NCI-H524 treated with DMSO at 0.1 percent for 48 hours (cell line): ENCODE results near the gene ANKRD35.
"Not testable (repeated sequence)": the region's sequence is repeated elsewhere in the genome, so short reads cannot be mapped to it uniquely, and the experiment has no call there.

Experiments used
- DNase-seq: peaks from one replicate; lab custom pipeline; 2025; lab: John Stamatoyannopoulos, UW

Gene ANKRD35

GRCh38 chr1:145857170-145857569 is 28.5 kb downstream of the ANKRD35 start:
- DNase-seq = no peak

DNA sequence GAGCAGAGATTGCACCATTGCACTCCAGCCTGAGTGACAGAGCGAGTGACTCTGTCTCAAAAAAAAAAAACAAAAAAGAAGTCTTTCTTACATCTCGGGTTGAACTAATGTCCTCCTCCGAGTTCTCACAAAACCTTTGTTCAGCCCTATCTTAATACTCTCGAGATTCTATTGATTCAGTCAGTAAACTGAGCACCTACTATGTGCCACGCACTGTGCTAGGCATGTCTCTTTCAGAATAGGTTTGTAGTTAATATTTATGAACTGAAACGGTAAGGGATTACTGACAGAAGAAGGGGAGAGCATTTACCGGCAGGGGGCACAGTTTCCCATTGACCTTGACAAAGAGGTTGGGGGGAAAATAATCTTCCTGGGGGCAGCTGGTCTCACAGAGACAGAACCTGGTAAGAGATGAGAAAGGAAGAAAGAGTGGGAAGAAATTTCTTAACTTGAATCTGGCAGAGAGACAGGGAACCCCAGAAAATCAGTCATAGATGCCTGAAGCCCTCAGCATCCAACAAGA is 30.2 kb downstream of the ANKRD35 start:
- no peak for DNase-seq

DNA sequence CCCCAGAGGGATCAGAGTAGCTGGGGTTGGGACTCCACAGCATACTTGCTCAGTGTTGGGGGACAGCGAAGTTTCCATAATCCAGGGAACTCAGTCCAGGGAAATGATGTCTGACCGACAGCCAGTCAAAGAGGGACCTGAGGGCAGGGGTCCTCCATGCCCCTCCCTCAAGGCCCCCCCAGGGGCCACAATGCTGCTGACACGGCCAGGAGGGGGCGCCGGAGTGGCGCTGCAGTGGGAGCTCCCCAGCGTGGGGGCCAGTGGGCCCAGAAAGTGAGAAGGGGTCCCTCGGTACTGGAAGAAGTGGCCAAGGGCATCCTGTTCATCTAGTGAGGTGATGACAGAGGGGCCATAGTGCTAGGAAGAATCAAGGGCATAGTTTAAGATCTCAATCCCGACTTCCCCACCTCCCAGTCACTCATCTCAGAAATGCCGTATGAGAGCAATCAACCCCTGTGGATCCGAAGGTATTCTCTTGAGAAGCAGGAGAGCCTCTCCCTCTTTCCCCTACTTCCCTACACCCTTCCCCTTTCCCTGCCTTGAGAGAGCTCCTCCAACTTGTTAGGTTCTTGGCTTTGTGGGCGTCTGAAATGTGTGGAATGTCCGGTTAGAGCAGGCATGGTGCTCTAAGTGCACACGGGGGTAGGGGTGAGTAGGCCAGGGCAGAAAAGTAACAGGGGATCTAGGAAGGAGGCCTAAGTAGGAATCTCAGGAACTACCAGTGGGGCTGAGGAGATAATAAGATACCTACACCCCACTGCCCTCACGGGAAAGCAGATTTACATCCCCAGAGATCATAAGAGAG is 36.1 kb downstream of the ANKRD35 start:
- DNase-seq = no peak

- no peak for DNase-seq
These were observed 37.8 kb downstream of the ANKRD35 start for GRCh38 chr1:145847827-145848226.

- DNase-seq = no peak
These were observed 39.5 kb downstream of the ANKRD35 start for GRCh38 chr1:145846201-145846612.

DNA sequence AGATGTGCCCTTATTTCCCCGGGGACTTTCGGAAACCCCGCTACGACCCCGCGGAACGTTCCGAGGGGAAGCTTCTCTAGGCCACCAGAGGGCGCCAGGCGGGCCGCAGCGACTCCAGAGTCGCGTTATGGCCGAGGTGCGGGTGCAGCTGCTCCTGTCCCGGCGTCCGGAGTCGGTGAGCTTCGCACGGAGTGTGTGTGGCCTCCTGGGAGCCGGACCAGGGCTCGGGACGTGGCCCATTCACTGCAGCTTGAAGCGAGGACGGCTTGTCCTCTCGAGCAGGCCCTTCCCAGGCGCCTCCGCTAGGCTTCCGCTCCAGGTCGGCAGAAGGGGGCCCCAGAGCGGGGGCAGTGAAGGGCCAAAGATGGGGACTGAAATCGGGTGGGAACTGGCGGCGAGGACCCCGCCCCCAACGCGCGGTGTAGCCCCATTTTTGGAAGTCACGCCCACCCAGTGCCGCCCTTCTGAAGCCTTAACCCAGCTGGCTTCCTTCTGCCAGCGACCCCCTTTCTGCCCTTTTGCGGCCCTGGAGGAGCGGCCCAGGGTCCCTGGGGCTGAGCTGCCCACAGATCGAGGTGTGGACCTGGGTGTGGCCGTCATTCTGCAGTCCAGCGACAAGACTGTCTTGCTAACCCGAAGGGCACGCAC is 40.0 kb downstream of the ANKRD35 start, which contains the start of gene NUDT17:
Gene NUDT17 (plus strand): TSS at position 117 of the 648 bp plus-strand sequence. CDS start 11 bp downstream, at position 128.
- DNase-seq = no peak

DNA sequence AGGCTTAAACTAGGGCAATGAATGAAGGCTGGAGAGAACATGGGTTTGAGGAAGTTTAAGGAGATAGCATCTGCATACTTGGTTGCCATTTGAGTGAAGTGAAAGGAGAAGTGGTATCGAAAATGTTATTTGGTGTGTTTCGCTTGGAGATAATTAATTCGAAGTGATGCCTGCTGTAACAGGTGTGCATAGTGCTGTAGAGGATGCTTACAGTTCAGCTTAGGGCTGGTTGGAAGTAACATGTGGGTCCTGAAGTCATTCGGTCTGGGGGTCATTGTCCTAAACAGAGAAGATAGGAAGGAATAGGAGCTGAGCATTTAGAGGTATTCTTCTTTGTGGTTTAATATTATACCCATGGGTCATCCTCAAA is 40.5 kb downstream of the ANKRD35 start:
- peak; percentile 0 for DNase-seq

DNA sequence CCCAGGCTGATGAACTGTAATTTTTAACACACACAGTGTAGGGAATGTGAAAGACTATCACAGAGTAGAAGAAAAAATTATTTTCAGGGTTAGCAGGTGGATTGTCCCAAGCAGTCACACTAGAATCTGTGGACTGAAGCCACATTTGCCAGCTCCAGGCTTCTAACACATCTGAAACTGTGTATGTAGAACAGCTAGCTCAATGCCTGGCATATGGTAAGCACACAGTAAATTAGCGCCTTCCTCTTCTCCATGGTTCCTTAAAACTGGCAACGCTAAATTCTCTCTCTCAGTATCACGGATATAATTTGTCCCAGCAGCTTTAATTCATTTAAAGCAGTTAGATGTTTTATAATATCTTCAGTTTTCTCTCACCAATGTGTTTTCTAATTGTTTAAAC is 42.6 kb downstream of the ANKRD35 start:
- no peak for DNase-seq

- DNase-seq = no peak
These were observed 48.0 kb downstream of the ANKRD35 start for GRCh38 chr1:145837656-145838055.

DNA sequence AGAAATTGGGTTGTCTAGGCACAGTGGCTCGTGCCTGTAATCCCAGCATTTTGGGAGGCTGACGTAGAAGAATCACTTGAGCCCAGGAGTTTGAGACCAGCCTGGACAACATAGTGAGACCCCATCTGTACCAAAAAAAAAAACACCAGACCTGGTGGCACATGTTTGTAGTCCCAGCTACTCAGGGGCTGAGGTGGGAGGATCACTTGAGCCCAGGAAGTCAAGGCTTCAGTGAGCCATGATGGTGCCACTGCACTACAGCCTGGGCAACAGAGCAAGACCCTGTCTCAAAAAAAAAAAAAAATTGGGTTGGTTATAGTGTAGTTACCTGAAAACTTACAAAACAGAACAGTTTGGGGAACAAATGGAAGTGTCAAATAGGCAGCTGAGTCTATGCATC is 54.9 kb downstream of the ANKRD35 start:
- not testable (repeated sequence) for DNase-seq

DNA sequence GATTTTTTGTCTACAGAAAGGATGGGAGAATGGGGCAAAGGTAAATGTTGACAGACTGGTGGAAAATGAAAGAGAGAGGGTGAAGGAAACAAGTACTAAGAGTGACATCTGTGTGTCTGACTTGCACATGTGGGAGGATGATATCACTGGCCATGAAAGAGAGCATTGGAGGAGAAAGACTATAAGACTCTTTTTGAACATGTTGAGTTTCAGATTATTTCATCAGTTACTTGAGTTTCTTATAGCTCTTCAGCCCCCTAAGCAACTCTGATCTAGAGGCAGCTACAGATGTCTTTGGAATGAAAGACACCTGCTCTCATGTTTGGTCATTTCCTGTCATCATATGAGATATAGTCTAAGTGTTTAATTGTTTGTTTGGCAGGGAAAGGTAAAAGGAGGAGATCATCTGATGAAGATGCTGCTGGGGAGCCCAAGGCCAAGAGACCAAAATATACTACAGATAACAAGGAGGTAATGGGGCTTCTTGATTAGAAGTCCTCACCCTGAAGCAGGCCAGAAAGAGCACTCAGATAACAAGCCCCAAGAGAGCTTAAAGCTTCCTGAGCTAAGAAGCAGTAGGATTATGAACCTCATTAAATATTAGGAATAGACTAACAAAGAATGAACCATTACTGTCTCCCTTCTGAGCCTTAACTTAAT is 57.2 kb downstream of the ANKRD35 start:
- DNase-seq = no peak

DNA sequence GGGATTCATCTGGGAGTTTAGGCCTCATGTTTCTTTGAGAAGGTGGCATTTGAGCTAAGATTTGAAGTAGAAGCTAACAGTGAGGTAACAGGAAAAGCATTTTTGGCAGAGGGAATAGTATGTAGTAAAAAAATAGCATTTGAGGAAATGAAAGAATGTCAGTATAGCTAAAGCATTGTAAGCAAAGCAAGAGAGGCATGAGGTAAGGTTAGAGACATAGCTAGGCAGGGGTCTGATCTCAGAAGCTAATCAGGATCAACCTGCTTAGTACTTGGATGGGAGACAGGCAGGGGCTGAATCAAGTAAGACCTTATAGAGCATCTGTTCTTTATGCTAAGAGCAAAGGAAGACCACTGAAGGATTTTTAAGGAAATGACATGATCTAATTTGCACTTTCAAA is 57.7 kb downstream of the ANKRD35 start:
- no peak for DNase-seq

DNA sequence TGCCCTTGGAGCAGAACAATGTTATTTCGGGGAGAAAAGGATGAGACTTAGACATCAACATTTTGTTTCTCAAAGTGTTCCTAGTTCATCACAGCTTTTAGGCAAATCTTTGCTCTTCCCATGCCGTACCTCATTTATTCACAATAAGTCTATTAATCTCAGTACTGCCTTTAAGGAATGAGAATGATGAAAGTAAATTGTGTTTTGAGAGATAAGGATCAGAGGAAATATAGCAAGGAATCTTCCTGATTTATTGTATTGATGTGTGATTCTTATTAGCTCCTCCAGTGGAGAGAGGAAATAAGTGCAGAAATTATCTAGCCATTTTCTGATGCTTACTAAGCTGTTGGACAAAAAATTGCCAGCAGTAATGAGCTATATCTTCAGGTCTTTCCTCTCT is 59.6 kb downstream of the ANKRD35 start:
- DNase-seq = no peak

DNA sequence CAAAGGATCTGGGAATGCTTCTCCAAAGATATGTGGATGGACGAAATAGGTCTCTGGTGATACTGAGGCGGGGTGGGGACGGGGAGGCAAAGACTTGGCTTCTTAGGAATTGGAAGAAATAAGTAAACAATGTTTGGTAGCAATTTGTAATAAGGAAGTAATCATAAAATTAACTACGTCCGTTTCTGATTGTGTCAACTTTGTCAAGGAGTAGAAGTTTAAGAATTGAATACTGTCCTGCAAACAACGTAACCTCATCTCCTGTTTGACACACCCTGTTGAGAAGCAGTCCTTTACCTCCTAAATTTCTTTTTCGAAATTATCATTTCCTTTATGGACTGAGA is 61.2 kb downstream of the ANKRD35 start:
- DNase-seq = no peak

DNA sequence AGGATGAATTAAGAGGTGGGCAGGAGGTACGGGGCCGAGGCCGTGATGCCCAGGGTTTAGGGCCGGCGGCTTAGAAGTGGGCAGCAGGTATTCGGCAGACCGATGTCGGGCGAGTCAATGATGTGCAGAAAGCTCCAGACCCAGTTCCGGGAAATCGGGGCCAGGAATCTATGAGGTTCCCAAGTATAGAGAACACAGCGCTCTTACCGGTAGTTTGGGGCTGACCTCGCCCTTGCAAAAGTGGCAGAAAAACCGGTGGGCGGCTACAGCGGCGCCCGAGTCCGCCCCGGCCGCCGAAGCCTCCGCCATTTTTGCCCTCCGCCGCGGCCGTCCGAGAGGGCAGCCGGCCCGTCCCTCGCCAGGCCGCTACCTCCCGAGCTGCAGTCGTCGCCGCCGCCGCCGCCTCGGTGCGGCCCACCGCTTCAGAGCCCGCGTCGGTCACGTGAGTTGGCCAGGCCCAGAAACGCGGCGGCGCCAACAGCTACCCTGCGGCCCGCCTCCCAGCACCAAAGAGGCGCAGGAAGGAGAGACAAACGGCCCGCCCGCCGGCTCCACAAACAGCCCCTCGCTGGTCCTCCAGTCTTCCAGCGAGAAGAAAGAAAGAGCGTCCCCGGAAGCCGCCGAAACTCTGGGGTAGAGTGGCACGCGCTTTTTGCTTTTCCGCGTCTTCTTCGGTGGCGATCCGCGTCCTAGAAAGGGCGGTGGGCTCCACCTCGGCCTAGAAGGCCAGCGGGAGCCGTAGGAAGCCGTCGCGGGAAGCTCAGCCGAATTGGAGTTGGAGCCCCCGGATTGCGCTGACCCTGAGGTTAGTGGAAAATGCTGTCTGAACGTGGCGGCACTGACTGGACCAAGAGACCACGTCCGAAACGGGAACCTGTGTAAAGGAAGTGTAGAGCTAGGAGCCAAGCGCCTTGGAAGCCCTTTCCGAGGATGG is 61.8 kb downstream of the ANKRD35 start, which contains the start of the genes POLR3C and RNF115:
Gene POLR3C (plus strand): TSS at position 636 of the 934 bp plus-strand sequence. CDS start 1,577 bp downstream, outside the sequence.
Gene RNF115 (minus strand): TSS at position 531 of the 934 bp plus-strand sequence. CDS start 222 bp downstream, at position 309.
- DNase-seq = peak; percentile 69

GRCh38 chr1:145822779-145823331 is 62.8 kb downstream of the ANKRD35 start:
- DNase-seq = not testable (repeated sequence)

DNA sequence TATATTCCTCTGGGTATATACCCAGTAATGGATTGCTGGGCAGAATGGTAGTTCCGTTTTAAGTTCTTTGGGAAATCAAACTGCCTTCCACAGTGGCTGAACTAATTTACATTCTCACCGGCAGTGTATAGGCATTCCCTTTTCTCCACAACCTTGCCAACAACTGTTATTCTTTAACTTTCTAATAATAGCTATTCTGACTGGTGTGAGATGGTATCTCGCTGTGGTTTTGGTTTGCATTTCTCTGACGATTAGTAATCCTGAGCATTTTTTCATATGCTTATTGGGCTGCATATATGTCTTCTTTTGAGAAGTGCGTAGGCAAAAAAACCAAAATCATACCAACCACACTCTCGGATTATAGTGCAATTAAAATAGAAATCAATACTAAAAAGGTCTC is 67.6 kb downstream of the ANKRD35 start:
- DNase-seq = not testable (repeated sequence)
